Spleen (tissue), 7 donors: ENCODE measurements around the gene CARD10.

Experiments used
- CTCF ChIP-seq, 11 experiments: fragments of 200-600 bp in 7 of 11; fragments of 450-650 bp in 4 of 11; sonication (generic) in 4 of 11; IDR thresholded peaks in 8 of 11; conservative IDR thresholded peaks in 3 of 11; 1 replicate in 7 of 11; 2 replicates in 4 of 11; pipeline versions ENCODE4 v1.4.0 to v1.8.0; 2016 to 2021; ENCODE audit warnings: antibody characterized with exemption in 11 of 11, inconsistent platforms in 4 of 11, mild to moderate bottlenecking in 1 of 11
- POLR2A ChIP-seq, 3 donors: fragments of 450-650 bp; IDR thresholded peaks; one replicate each; pipeline ENCODE4 v1.5.1; 2017; ENCODE audit warnings: antibody characterized with exemption in 3 of 3, mild to moderate bottlenecking in 1 of 3
- POLR2AphosphoS5 ChIP-seq, 3 donors: sonication (generic); formaldehyde crosslinking; IDR thresholded peaks; one replicate each; pipeline ENCODE4 v1.5.1; 2017; ENCODE audit warnings: antibody characterized with exemption in 3 of 3
- donor health status: DM: no; HTN: no; CAD: no; lungs with moderate emphysema.
- donor health status: DM: no; HTN: no; CAD: no.
- donor health status: DM: no; HTN: no; CAD: no.

GRCh38 chr22:37481347-37481907, 37.8 kb downstream of the CARD10 start:
- no peak for TF ChIP-seq POLR2AphosphoS5 (IDR thresholded peaks at IDR 0.05)
- TF ChIP-seq CTCF (IDR thresholded peaks at IDR 0.05 in 8 of 11, conservative IDR thresholded peaks at IDR 0.05 in 3 of 11): no peak
- no peak for TF ChIP-seq POLR2A (IDR thresholded peaks at IDR 0.05)
